Stimulated activated CD8-positive, alpha-beta memory T cell treated with anti-CD3 and anti-CD28 coated beads, Interleukin-2, amount 100 ng/mL, for 1 hour (primary cell): Measurements from ENCODE around the gene MAN1C1.
"Not testable (repeated sequence)": the region's sequence is repeated elsewhere in the genome, so short reads cannot be mapped to it uniquely, and the experiment has no call there.

Source experiments
- DNase-seq, 2 donors: peaks; one replicate each; pipeline ENCODE4 v3.0.0-alpha.2; 2020; ENCODE audit warnings: low read depth in 2 of 2

MAN1C1 gene

GRCh38 chr1:25715888-25716287 lies 99.3 kb downstream of the MAN1C1 start:
- no peak for DNase-seq

GRCh38 chr1:25716320-25716719 lies 99.7 kb downstream of the MAN1C1 start:
- DNase-seq = no peak

GRCh38 chr1:25718732-25719131 lies 102.1 kb downstream of the MAN1C1 start:
- no peak for DNase-seq

GRCh38 chr1:25720624-25721023 lies 104.0 kb downstream of the MAN1C1 start:
- DNase-seq = no peak

GRCh38 chr1:25723250-25723880 lies 106.8 kb downstream of the MAN1C1 start:
- DNase-seq = no peak

GRCh38 chr1:25724201-25724600 lies 107.6 kb downstream of the MAN1C1 start:
- no peak for DNase-seq

- DNase-seq = no peak
Observed at GRCh38 chr1:25724966-25725365, 108.4 kb downstream of the MAN1C1 start.

- DNase-seq = no peak
Observed at GRCh38 chr1:25725482-25725881, 108.9 kb downstream of the MAN1C1 start.

- no peak for DNase-seq
Observed at GRCh38 chr1:25727088-25727487, 110.5 kb downstream of the MAN1C1 start.

GRCh38 chr1:25727635-25728286 lies 111.2 kb downstream of the MAN1C1 start:
- DNase-seq = no peak

- no peak for DNase-seq
Observed at GRCh38 chr1:25728301-25728935, 111.8 kb downstream of the MAN1C1 start.

GRCh38 chr1:25729045-25729444 lies 112.5 kb downstream of the MAN1C1 start:
- no peak for DNase-seq

- no peak for DNase-seq
Observed at GRCh38 chr1:25729790-25730644, 113.4 kb downstream of the MAN1C1 start.

- no peak for DNase-seq
Observed at GRCh38 chr1:25731148-25731547, 114.6 kb downstream of the MAN1C1 start.

- DNase-seq = no peak
Observed at GRCh38 chr1:25731626-25732370, 115.2 kb downstream of the MAN1C1 start.

GRCh38 chr1:25732821-25733220 lies 116.2 kb downstream of the MAN1C1 start:
- no peak for DNase-seq

GRCh38 chr1:25733271-25733670 lies 116.7 kb downstream of the MAN1C1 start:
- DNase-seq = no peak

- DNase-seq = not testable (repeated sequence)
Observed at GRCh38 chr1:25734991-25735390, 118.4 kb downstream of the MAN1C1 start.

- no peak for DNase-seq
Observed at GRCh38 chr1:25735956-25736529, 119.5 kb downstream of the MAN1C1 start.

- no peak for DNase-seq
Observed at GRCh38 chr1:25737130-25737529, 120.5 kb downstream of the MAN1C1 start.

GRCh38 chr1:25738499-25738898 lies 121.9 kb downstream of the MAN1C1 start:
- DNase-seq = no peak
